ENCODE data around the gene FALEC.

- no peak for TF ChIP-seq FOXP2 (optimal IDR thresholded peaks at IDR 0.05; ENCODE audit: borderline replicate concordance, extremely low read depth, extremely low read length, insufficient read depth)
- TF ChIP-seq TAF1 (IDR thresholded peaks at IDR 0.05; ENCODE audit: borderline replicate concordance, insufficient read depth, low read length), result no peak
- no peak for TF ChIP-seq POLR2AphosphoS5 (IDR thresholded peaks at IDR 0.05; ENCODE audit: low read depth, low read length)
- TF ChIP-seq SIN3A (IDR thresholded peaks at IDR 0.05; ENCODE audit: borderline replicate concordance, insufficient read depth, low read length), result no peak
These were observed 47.1 kb downstream of the FALEC start for GRCh38 chr1:150562446-150563339.

All from PFSK-1 (cell line).